ENCODE measurements around the gene NELFB. TPM values are rescaled to one million over a fixed set of nuclear protein-coding genes. Genes with fewer than 3 reads are reported as not detected.

The NELFB gene
- total RNA-seq, 1 donor from 2014 or later = 38.9 TPM

GRCh38 chr9:137295849-137296669 is 40.9 kb downstream of the NELFB start:
- ATAC-seq (peak; percentile 4), DNase-seq (ENCODE audit: low spot score) (no peak)
- intact Hi-C loops (cut with DNase I) = no loop called here

- DNase-seq (ENCODE audit: low spot score) (no peak), ATAC-seq (peak; percentile 11)
- intact Hi-C loops (cut with DNase I) = no loop called here
Observed at GRCh38 chr9:137296670-137297664, 41.8 kb downstream of the NELFB start.

DNA sequence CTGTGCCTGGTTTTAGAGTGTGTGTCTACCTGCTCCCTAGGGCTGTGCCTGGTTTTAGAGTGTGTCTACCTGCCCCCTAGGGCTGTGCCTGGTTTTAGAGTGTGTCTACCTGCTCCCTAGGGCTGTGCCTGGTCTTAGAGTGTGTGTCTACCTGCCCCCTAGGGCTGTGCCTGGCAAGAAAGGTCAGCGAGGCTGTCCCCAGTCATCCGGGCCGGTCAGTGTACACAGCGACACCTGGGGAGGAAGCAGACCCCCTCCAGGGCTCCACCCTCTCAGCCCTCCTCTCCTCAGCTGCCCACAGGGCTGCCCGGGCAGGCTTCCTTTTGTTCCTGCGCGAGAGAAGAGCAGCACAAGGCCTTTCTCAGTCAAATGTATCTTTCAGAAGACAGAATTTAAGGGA is 42.8 kb downstream of the NELFB start:
- intact Hi-C loops (cut with DNase I) = no loop called here
- DNase-seq (ENCODE audit: low spot score) = no peak
- no peak for ATAC-seq

- no peak for ATAC-seq
- intact Hi-C loops (cut with DNase I) = no loop called here
Observed at GRCh38 chr9:137298401-137299202, 43.5 kb downstream of the NELFB start.

DNA sequence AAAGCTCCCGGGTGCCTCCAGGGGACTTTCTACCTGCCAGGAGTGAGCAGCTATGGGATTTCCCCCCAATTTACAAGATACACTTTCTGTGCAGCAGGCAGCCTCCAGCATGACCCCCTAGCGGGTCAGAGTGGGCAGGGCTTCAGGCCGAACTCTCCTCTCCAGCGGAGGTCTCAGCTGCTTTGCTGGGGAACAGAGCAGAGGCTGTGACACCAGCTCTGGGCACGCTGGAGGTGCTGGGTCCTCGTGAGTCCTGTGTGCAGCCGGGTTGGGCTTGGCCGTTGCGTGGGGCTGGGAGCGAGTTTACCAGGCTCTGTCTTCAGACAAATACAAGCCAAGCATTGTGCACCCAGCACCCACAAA is 44.1 kb downstream of the NELFB start:
- intact Hi-C loops (cut with DNase I) = no loop called here
- DNase-seq (ENCODE audit: low spot score) (no peak), ATAC-seq (no peak)

More at GRCh38 chr9:137298401-137299202, 43.5 kb downstream of the NELFB start:
- DNase-seq (ENCODE audit: low spot score) = no peak

GRCh38 chr9:137299938-137300337 is 44.8 kb downstream of the NELFB start:
- no peak for ATAC-seq
- DNase-seq (ENCODE audit: low spot score) = no peak
- intact Hi-C loops (cut with DNase I) = loop anchor here (5.0 kb wide), 1 partner anchor 107 kb away; no protein-coding TSS in a partner anchor

DNA sequence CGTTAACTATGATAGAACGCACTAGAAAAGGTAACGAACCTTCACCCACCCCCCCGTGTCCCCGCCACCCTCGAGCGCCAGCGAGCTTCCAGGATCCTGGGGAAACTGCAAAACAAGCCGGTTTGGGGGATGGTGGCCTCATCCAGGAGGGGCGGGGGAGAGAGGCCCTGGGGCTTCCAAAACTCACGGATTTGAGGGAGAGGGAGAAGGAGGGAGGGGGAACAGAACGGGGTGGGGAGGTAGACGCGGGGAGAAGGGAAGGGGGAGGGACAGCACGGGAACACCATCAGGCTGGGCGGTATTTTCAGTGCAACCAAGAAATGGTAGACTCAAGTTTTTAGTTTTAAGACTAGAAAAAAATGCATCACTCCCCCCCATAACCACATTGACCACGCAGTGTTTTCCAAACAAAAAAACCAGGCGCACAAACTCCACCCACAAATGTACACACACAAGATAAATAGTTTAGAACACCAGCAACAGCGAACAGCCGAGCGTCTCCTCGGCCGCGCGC is 45.5 kb downstream of the NELFB start:
- ATAC-seq (no peak), DNase-seq (ENCODE audit: low spot score) (no peak)
- intact Hi-C loops (cut with DNase I) = loop anchor here (5.0 kb wide), 1 partner anchor 107 kb away; no protein-coding TSS in a partner anchor

- no peak for ATAC-seq
- intact Hi-C loops (cut with DNase I) = loop anchor here (5.0 kb wide), 1 partner anchor 106 kb away; no protein-coding TSS in a partner anchor
- no peak for DNase-seq (ENCODE audit: low spot score)
Observed at GRCh38 chr9:137301081-137301947, 46.2 kb downstream of the NELFB start.

DNA sequence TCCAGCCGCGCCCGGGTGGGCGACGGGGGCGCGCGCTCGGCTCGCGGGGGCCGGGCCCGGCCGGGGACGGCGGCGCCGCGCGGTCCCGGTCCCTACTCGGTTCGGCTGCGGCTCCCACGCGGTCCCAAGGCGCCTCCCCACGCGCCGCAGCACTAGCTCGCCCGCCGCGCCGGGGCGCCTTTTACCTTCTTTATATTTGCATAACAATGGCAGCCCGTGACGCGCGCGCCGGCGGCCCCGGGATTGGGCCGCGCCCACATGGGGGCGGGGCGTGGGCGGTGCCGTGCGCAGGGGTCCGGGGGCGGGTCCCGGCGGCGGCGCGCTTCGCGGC is 47.0 kb downstream of the NELFB start, which contains the start of gene NRARP:
Gene NRARP (minus strand): TSS at position 154 of the 331 bp plus-strand sequence. CDS start 343 bp downstream, outside the sequence.
- intact Hi-C loops (cut with DNase I) = loop anchor here (5.0 kb wide), 1 partner anchor 105 kb away; no protein-coding TSS in a partner anchor
- ATAC-seq (peak; percentile 58), DNase-seq (ENCODE audit: low spot score) (peak; percentile 89)

- ATAC-seq (no peak), DNase-seq (ENCODE audit: low spot score) (no peak)
- intact Hi-C loops (cut with DNase I) = loop anchor here (5.0 kb wide), 1 partner anchor 105 kb away; no protein-coding TSS in a partner anchor
Observed at GRCh38 chr9:137302449-137303150, 47.5 kb downstream of the NELFB start.

GRCh38 chr9:137303151-137303892 is 48.2 kb downstream of the NELFB start:
- no peak for ATAC-seq
- no peak for DNase-seq (ENCODE audit: low spot score)
- intact Hi-C loops (cut with DNase I) = loop anchor here (5.0 kb wide), 1 partner anchor 104 kb away; no protein-coding TSS in a partner anchor

DNA sequence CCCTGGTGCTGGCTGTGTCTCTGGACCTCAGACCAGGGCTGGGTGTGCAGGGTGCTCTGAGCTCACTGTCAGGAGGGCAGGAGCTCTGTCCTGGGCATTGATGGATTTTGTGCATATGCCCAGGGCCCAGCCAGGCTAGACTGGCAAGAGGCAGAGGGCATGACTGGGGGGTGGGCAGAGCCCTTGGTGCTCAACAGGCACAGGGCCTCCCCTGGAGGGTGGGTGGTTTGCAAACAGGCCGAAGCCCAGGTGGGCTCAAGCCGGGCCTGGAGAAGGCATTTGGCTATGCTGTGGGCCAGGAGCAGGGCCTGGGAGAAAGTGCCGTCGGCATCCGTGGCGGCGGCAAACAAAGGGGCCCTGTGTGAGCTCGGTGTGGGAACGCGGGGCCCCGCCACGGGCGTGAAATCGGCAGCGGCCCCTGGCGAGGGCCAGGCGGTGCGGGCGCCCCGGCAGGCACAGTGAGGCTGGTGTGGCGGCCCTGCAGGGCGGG is 48.8 kb downstream of the NELFB start:
- ATAC-seq = no peak
- intact Hi-C loops (cut with DNase I) = loop anchor here (5.0 kb wide), 1 partner anchor 103 kb away; no protein-coding TSS in a partner anchor
- no peak for DNase-seq (ENCODE audit: low spot score)

- intact Hi-C loops (cut with DNase I) = loop anchor here (5.0 kb wide), 1 partner anchor 103 kb away; no protein-coding TSS in a partner anchor
- DNase-seq (ENCODE audit: low spot score) (no peak), ATAC-seq (no peak)
Observed at GRCh38 chr9:137304383-137305059, 49.4 kb downstream of the NELFB start.

GRCh38 chr9:137305060-137305797 is 50.1 kb downstream of the NELFB start:
- peak; percentile 71 for DNase-seq (ENCODE audit: low spot score)
- intact Hi-C loops (cut with DNase I) = no loop called here
- ATAC-seq = peak; percentile 38

- ATAC-seq (no peak), DNase-seq (ENCODE audit: low spot score) (no peak)
- intact Hi-C loops (cut with DNase I) = no loop called here
Observed at GRCh38 chr9:137305798-137306065, 50.6 kb downstream of the NELFB start.

All from sciatic nerve (tissue), 2 donors.